GM21529 (cell line): ENCODE data around the gene GARIN1A.
"Not testable (repeated sequence)": the region's sequence is repeated elsewhere in the genome, so short reads cannot be mapped to it uniquely, and the experiment has no call there.

Experiments used
- ATAC-seq: cut with Tn5 transposase; IDR thresholded peaks from one replicate; pipeline ENCODE4 v1.9.1; 2021; ENCODE audit not compliant: unreplicated experiment

GARIN1A gene

GRCh38 chr7:128671992-128672391 is at the start of gene GARIN1A:
GARIN1A (plus strand) TSS chr7:128672292; CDS start chr7:128672398, 106 bp downstream.
- ATAC-seq = no peak

DNA sequence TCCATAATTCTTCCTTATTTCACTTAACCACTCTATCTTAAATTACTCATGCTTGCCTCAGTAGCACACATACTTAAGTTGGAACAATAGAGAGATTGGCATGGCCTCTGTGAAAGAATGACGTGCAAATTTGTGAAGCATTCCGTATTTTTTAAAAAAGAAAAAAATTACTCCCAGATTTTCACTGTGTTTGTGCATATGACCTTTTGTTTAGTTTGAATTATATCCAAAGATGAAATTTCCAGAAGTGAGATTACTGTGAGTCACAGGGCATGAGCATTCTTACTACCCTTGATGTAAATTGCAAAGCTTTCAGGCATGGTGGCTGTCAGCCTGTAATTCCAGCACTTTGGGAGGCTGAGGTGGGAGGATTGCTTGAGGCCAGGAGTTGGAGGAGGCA is 45.0 kb upstream of the GARIN1A start:
- not testable (repeated sequence) for ATAC-seq

DNA sequence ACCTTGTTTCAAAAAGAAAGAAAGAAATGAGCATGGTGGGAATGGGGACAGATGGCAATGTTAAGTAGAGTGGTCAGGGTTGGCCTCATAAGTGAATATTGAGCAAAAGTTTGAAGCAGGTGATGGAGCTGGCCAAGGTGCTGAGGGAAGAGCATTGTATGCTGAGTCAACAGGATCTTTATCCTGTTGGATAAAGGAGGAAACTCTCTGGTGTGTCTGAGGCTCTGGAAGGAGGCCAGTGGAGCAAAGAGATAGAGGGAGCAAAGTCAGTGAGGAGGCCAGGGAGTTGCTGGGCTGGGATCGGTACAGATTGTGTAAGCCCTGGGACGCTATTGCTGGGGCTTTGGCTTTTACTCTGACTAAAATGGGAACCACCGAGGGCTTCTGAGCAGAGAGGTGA is 38.2 kb upstream of the GARIN1A start:
- ATAC-seq = not testable (repeated sequence)

- not testable (repeated sequence) for ATAC-seq
These were observed 26.9 kb upstream of the GARIN1A start for GRCh38 chr7:128645206-128645605.

DNA sequence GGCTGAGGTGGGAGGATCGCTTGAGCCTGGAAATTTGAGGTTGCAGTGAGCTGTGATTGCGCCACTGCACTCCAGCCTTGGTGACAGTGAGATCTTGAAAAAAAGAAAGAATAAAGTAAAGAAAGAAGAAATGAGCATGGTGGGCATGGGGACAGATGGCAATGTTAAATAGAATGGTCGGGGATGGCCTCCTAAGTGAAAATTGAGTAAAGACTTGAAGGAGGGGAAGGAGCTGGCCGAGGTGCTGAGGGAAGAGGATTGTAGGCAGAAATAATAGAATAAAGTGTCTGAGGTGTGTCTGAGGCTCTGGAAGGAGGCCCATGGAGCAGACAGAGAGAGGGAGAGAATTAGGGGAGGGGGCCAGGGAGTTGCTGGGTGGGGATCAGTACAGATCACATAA is 26.2 kb upstream of the GARIN1A start:
- not testable (repeated sequence) for ATAC-seq

DNA sequence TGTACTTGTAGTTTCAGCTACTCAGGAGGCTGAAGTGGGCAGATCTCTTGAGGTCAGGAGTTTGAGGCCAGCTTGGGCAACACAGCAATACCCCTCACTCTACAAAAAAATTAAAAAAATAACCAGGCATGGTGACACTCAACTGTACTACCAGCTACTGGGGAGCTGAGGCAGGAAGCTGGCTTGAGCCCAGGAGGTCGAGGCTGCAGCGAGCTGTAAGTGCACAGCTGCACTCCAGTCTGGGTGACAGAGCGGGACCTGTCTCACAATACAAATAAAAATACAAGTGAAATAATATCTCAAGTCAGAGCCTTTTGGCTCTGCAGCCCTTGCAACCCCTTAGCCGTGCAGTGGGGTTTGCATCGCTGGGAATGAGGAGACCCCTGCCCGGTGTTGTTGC is 25.2 kb upstream of the GARIN1A start:
- not testable (repeated sequence) for ATAC-seq

- not testable (repeated sequence) for ATAC-seq
These were observed 21.0 kb upstream of the GARIN1A start for GRCh38 chr7:128651096-128651495.

DNA sequence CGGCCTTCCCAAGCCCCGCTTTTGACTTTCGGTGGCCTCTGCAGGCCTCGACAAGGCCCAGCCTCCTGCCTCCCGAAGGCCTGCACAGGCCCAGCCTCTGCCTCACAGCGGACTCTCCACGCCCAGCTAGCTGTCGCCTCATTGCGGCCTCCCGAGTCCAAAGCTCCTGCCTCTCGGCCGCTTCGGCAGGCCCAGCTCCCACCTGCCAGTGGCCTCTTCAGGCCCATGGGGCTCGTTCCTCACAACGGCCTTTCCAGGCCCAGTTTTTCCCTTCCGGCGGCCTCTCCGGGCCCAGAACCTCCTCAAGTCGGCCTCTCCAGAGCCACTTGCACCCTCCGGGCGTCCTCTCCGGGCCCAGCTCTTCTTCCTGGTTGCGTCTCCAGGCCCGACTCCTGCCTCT is 19.5 kb upstream of the GARIN1A start:
- not testable (repeated sequence) for ATAC-seq

GRCh38 chr7:128653197-128653596 is 18.9 kb upstream of the GARIN1A start:
- ATAC-seq = not testable (repeated sequence)

GRCh38 chr7:128654080-128654479 is 18.0 kb upstream of the GARIN1A start:
- not testable (repeated sequence) for ATAC-seq

- ATAC-seq = not testable (repeated sequence)
These were observed 17.6 kb upstream of the GARIN1A start for GRCh38 chr7:128654501-128654900.

DNA sequence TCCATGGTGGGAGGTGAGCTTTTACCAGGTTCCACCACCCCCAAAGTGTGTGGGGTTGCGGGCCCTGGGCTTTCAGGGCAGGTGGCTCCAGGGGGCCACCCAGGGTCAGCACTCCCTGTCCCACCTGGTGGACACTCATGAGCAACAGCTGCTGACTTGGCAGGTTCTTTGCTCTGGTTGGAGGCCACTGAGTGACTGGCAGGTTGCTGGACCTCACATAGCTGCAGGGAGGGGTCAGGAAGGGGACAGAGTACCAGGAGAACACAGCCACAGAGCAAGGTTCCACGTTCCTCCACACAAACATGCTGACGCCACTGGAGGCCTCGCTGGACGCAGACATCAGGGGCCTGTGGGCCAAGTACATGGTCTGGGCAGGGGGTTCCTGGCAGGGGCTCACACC is 13.7 kb upstream of the GARIN1A start:
- not testable (repeated sequence) for ATAC-seq

- ATAC-seq = no peak
These were observed 11.5 kb upstream of the GARIN1A start for GRCh38 chr7:128660596-128660995.

- ATAC-seq = no peak
These were observed 10.6 kb upstream of the GARIN1A start for GRCh38 chr7:128661446-128661845.

- no peak for ATAC-seq
These were observed 10.0 kb upstream of the GARIN1A start for GRCh38 chr7:128662091-128662490.

DNA sequence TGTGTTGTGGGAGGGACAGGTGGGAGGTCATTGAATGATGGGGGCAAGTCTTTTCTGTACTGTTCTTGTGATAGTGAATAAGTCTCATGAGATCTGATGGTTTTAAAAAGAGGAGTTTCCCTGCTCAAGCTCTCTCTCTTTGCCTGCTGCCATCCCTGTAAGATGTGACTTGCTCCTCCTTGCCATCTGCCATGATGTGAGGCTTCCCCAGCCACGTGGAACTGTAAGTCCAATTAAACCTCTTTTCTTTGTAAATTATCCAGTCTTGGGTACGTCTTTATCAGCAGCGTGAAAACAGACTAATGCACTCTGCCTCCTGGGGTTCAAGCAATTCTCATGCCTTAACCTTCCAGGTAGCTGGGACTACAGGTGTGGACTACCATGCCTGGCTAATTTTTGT is 8.9 kb upstream of the GARIN1A start:
- not testable (repeated sequence) for ATAC-seq

DNA sequence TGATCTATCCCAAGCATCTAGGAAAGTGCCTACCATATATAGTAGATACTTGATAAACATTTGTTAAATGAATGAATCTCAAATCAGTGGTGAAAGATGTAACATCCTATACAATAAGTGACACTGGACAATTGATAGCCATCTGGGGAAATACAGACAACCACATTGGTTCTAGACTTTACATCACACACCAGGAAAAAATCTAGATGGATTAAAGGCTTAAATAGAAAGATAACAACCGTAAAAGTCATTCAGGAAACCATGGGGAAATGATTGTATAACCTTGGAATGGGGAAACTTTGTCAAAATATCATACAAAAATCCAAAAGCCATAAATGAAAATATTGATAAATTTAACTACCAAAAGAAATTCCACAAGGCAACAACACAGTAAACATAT is 7.0 kb upstream of the GARIN1A start:
- ATAC-seq = no peak

DNA sequence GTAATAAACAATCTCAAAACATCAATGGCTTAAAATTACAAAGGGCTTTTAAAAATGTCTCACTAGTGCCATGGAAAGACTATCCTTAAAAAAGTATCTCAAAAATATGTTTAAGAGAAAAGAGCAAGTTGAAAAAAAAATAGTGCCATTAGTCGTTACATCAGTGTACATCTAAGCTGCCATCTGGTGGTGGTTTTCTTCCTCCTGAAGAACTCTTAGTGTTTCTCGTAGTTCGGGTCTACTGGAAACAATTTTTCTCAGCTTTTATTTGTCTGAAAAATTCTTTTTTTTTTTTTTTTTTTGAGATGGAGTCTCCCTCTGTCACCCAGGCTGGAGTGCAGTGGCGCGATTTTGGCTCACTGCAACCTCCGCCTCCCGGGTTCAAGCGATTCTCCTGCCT is 5.9 kb upstream of the GARIN1A start:
- no peak for ATAC-seq

- ATAC-seq = no peak
These were observed 930 bp downstream of the GARIN1A start for GRCh38 chr7:128672927-128673517.

GRCh38 chr7:128673571-128673970 is 1.5 kb downstream of the GARIN1A start:
- no peak for ATAC-seq

- ATAC-seq = no peak
These were observed 4.6 kb downstream of the GARIN1A start for GRCh38 chr7:128676665-128677064.

GRCh38 chr7:128679920-128680319 is 7.8 kb downstream of the GARIN1A start:
- no peak for ATAC-seq
